MM.1S (cell line): ENCODE results near the gene DCUN1D1.

Experiments
- DNase-seq: peaks from one replicate; pipeline ENCODE4 v3.0.0-alpha.2; 2015
- H2AFZ ChIP-seq: fragments of 300-600 bp; sonication (generic); 2 replicates; pipeline ENCODE4 v1.6.0; 2016; ENCODE audit warnings: antibody characterized with exemption, low read length
- H3F3A ChIP-seq: fragments of 300-600 bp; sonication (generic); 2 replicates; pipeline ENCODE4 v1.6.1; 2016; ENCODE audit warnings: mild to moderate bottlenecking, antibody characterized with exemption, low read length, moderate library complexity, mixed read lengths; ENCODE audit not compliant: insufficient read depth
- H3K27ac ChIP-seq: fragments of 300-600 bp; sonication (generic); 2 replicates; pipeline ENCODE4 v1.5.1; 2016; ENCODE audit warnings: mild to moderate bottlenecking, low read length
- H3K27me3 ChIP-seq: fragments of 300-600 bp; sonication (generic); replicated peaks from 2 replicates; pipeline ENCODE4 v1.6.0; 2016; ENCODE audit warnings: low read length; ENCODE audit not compliant: insufficient read depth
- H3K36me3 ChIP-seq: fragments of 300-600 bp; sonication (generic); replicated peaks from 2 replicates; pipeline ENCODE4 v1.6.1; 2016; ENCODE audit warnings: mild to moderate bottlenecking, low read length, mixed read lengths; ENCODE audit not compliant: insufficient read depth
- H3K4me1 ChIP-seq: fragments of 300-600 bp; sonication (generic); 2 replicates; pipeline ENCODE4 v1.6.1; 2016; ENCODE audit warnings: low read length, mixed read lengths
- H3K4me2 ChIP-seq: fragments of 300-600 bp; sonication (generic); 2 replicates; pipeline ENCODE4 v1.6.0; 2016; ENCODE audit warnings: low read depth, low read length
- H3K4me3 ChIP-seq: fragments of 300-600 bp; sonication (generic); 2 replicates; pipeline ENCODE4 v1.5.1; 2016; ENCODE audit warnings: low read length, mixed read lengths
- H3K79me2 ChIP-seq: fragments of 300-600 bp; sonication (generic); 2 replicates; pipeline ENCODE4 v1.6.1; 2016; ENCODE audit warnings: mixed run types, low read length, mixed read lengths
- H3K9ac ChIP-seq: fragments of 300-600 bp; sonication (generic); 2 replicates; pipeline ENCODE4 v1.6.1; 2016; ENCODE audit warnings: low read length, mixed read lengths
- H3K9me2 ChIP-seq: fragments of 300-600 bp; sonication (generic); replicated peaks from 2 replicates; pipeline ENCODE4 v1.6.1; 2016; ENCODE audit warnings: mild to moderate bottlenecking, low read length, mixed read lengths; ENCODE audit not compliant: insufficient read depth
- H3K9me3 ChIP-seq: fragments of 300-600 bp; sonication (generic); replicated peaks from 2 replicates; pipeline ENCODE4 v1.6.1; 2016; ENCODE audit warnings: mild to moderate bottlenecking, low read length, mixed read lengths; ENCODE audit not compliant: insufficient read depth
- H4K20me1 ChIP-seq: fragments of 300-600 bp; sonication (generic); 2 replicates; pipeline ENCODE4 v1.6.1; 2016; ENCODE audit warnings: mild to moderate bottlenecking, low read length, moderate library complexity, mixed read lengths; ENCODE audit not compliant: insufficient read depth
- CTCF ChIP-seq: fragments of 300-600 bp; sonication (generic); IDR thresholded peaks from 2 replicates; pipeline ENCODE4 v1.5.1; 2016; ENCODE audit warnings: antibody characterized with exemption, low read length, mixed read lengths
- EZH2 ChIP-seq: fragments of 300-600 bp; sonication (generic); optimal IDR thresholded peaks from 2 replicates; pipeline ENCODE3; 2017; ENCODE audit warnings: low read depth, mild to moderate bottlenecking, antibody characterized with exemption, low read length, mixed read lengths
- EZH2phosphoT487 ChIP-seq: fragments of 300-600 bp; sonication (generic); IDR thresholded peaks from 2 replicates; pipeline ENCODE4 v1.6.1; 2018; ENCODE audit warnings: antibody characterized with exemption, low read length

The DCUN1D1 gene

DNA sequence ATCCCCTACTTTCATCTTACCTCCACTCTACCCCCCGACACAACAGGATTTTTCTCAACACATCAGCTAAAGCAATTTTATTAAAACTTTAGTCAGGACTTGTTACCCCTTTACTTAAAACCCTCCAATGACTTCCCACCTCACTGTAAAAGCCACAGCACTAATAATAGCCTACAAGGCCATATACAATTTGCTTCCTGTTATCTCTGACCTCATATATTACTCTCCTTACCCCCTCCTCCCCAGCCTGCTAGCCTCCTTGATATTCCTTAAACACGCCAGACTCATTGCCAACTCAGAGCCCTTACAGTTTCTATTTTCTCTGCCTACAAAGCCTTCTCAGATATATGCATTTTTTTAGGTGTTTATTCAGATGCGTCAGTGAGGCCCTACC lies 54.4 kb downstream of the DCUN1D1 start:
- Histone ChIP-seq H3K4me2 (peak overlapping the region; percentile 51), H3F3A (peaks cover 25% of the 10 kb centered on the region), H3K4me3 (no peak overlapping the region; the same call in 1 of the 2 replicates), H3K9me3 (no peaks in the 10 kb centered on the region), H2AFZ (no peak overlapping the region), H3K9me2 (no peaks in the 10 kb centered on the region), H3K79me2 (no peaks in the 10 kb centered on the region), H3K9ac (no peak overlapping the region), H3K4me1 (peaks cover 22% of the 10 kb centered on the region), H3K36me3 (no peaks in the 10 kb centered on the region), H3K27ac (peak overlapping the region; percentile 71), H3K27me3 (no peaks in the 10 kb centered on the region), H4K20me1 (no peaks in the 10 kb centered on the region)
- DNase-seq: no peak
- TF ChIP-seq EZH2phosphoT487 (no peak), EZH2 (no peak), CTCF (no peak)

DNA sequence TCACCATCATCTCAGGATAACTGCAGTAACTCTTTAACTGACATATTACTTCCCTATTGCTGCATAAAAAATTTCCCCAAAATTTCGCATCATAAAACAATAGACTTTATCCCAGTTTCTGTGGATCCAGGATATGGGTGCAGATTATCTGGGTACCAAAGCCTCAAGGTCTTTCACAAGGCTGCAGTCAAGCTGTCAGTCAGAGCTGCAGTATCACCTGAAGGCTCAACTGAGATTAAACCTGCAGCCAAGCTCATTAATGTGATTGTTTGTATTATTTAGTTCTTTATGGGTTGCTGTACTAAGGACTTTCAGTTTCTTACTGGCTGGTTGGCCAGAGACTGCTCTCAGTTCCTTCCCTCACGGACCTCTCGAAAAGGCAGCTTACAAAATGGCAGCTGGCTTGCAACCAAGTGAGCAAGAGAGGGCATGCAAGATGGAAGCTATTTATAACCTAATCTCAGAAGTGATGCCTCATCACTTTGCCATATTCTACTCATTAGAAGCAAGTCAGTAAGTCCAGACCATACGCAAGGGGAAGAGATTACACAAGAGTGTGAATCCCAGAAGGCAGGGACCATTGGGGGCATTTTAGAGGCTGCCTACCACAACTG lies 54.9 kb downstream of the DCUN1D1 start:
- peak overlapping the region; percentile 51 for H3K4me2 ChIP-seq
- no peaks in the 10 kb centered on the region for H3K36me3 ChIP-seq
- peaks cover 25% of the 10 kb centered on the region for H3F3A ChIP-seq
- no peaks in the 10 kb centered on the region for H3K79me2 ChIP-seq
- no peaks in the 10 kb centered on the region for H3K9me3 ChIP-seq
- peaks cover 22% of the 10 kb centered on the region for H3K4me1 ChIP-seq
- DNase-seq: peak; percentile 99
- H2AFZ ChIP-seq: no peak overlapping the region
- H3K27me3 ChIP-seq: no peaks in the 10 kb centered on the region
- H3K27ac ChIP-seq: peak overlapping the region; percentile 71
- no peak overlapping the region; the same call in 1 of the 2 replicates for H3K4me3 ChIP-seq
- H4K20me1 ChIP-seq: no peaks in the 10 kb centered on the region
- H3K9me2 ChIP-seq: no peaks in the 10 kb centered on the region
- TF ChIP-seq CTCF (no peak), EZH2phosphoT487 (no peak), EZH2 (no peak)
- H3K9ac ChIP-seq: no peak overlapping the region

DNA sequence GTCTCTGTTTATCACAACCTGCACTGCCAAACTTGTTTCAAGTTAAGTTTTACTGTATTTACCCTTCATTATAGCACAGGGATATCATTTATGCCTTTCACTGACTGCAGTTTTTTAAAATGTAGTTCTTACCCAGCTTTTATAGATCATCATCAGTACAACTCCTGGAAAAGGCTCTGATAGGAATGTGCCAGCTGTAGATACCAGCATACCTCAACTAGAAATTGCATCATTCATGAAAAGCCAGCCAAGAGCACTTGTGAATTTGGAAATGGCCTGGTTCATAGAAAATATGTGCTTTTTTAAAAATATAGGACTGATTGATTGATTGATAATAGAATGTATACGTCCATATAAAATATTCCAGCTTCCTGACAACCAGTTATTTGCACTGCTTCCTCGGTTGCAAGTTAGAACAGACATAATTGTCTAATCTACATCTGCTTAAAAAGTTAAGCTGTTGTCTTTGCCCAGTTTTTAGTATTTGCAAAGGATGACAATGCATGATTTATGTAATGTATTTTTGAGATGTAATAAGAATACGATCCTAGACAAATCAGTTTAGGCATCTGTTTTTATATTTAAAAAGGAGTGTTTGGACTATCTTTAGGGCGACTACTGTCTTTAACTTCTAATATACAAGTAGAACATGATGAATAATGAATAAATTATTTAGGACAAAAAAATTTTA lies 58.5 kb downstream of the DCUN1D1 start:
- no peaks in the 10 kb centered on the region for H3K9me3 ChIP-seq
- no peak overlapping the region for H3K9ac ChIP-seq
- no peaks in the 10 kb centered on the region for H3K9me2 ChIP-seq

More for the DNA sequence above, 58.5 kb downstream of the DCUN1D1 start:
- Histone ChIP-seq H3K4me2 (no peak overlapping the region), H3K27ac (no peak overlapping the region), H3K79me2 (no peaks in the 10 kb centered on the region), H4K20me1 (no peaks in the 10 kb centered on the region), H3K36me3 (no peaks in the 10 kb centered on the region), H2AFZ (no peak overlapping the region), H3K4me3 (no peak overlapping the region), H3F3A (peaks cover 25% of the 10 kb centered on the region), H3K4me1 (peaks cover 22% of the 10 kb centered on the region), H3K27me3 (no peaks in the 10 kb centered on the region)
- TF ChIP-seq EZH2phosphoT487 (no peak), EZH2 (no peak), CTCF (no peak)
- DNase-seq: no peak
